Body of pancreas (tissue), 4 donors: ENCODE measurements around the gene ACADSB.

Experiments used
- POLR2A ChIP-seq, 3 donors: fragments of 450-650 bp; IDR thresholded peaks; one replicate each; pipeline ENCODE4 v1.6.1; 2016; ENCODE audit warnings: antibody characterized with exemption in 3 of 3, mild to moderate bottlenecking in 2 of 3
- TF ChIP-seq, protein P1 (sequence below), 7 experiments: fragments of 450-650 bp in 4 of 7; fragments of 200-600 bp in 3 of 7; sonication (generic) in 3 of 7; IDR thresholded peaks; one replicate each; pipeline ENCODE4 v1.5.1; 2016 to 2019; ENCODE audit warnings: antibody characterized with exemption in 7 of 7

DNA sequence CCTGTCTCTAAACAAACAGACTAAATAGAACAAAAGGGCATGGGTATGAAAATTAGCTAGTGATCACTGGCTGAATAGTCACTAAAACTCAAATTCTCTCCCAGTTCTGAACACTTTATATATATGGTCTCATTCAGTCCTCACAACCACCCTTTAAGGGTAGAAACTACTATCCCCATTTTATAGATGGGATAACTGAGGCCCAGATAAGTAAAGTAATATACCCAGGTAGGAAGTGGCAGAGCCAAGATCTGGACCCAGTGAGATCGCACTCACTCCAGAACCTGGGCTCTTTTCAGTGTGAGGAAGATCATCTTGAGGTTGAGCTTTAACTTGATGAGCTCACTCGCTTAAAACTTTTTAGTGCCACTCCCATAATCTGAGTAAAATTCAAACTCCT lies 24.1 kb upstream of the ACADSB start:
- TF ChIP-seq, protein P1, sequence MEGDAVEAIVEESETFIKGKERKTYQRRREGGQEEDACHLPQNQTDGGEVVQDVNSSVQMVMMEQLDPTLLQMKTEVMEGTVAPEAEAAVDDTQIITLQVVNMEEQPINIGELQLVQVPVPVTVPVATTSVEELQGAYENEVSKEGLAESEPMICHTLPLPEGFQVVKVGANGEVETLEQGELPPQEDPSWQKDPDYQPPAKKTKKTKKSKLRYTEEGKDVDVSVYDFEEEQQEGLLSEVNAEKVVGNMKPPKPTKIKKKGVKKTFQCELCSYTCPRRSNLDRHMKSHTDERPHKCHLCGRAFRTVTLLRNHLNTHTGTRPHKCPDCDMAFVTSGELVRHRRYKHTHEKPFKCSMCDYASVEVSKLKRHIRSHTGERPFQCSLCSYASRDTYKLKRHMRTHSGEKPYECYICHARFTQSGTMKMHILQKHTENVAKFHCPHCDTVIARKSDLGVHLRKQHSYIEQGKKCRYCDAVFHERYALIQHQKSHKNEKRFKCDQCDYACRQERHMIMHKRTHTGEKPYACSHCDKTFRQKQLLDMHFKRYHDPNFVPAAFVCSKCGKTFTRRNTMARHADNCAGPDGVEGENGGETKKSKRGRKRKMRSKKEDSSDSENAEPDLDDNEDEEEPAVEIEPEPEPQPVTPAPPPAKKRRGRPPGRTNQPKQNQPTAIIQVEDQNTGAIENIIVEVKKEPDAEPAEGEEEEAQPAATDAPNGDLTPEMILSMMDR (IDR thresholded peaks at IDR 0.05): no peak
- no peak for TF ChIP-seq POLR2A (IDR thresholded peaks at IDR 0.05)
